Mesenteric fat pad (tissue), 1 donor: ENCODE measurements around the gene CACNA1H. TPM values are rescaled to one million over a fixed set of nuclear protein-coding genes. Genes with fewer than 3 reads are reported as not detected.
A peak's percentile ranks its signal among the peaks of the same experiment; 100 is the strongest.

Source experiments
- DNase-seq: peaks from one replicate; pipeline ENCODE4 v3.0.0-alpha.2; 2020; ENCODE audit warnings: low spot score
- total RNA-seq: library from RNA; stranded (reverse); fragmentation: NEBNext Ultra II Directional; extraction: Animal tissue kit (Norgen Biotek cat#: 25700); gene quantifications from one replicate; pipeline ENCODE4 v1.2.1, GENCODE V29; 2021
- donor health status: DM: yes; HTN: yes; CAD: no.

Gene CACNA1H
- total RNA-seq, 1 donor from 2014 or later: 2.6 TPM

DNA sequence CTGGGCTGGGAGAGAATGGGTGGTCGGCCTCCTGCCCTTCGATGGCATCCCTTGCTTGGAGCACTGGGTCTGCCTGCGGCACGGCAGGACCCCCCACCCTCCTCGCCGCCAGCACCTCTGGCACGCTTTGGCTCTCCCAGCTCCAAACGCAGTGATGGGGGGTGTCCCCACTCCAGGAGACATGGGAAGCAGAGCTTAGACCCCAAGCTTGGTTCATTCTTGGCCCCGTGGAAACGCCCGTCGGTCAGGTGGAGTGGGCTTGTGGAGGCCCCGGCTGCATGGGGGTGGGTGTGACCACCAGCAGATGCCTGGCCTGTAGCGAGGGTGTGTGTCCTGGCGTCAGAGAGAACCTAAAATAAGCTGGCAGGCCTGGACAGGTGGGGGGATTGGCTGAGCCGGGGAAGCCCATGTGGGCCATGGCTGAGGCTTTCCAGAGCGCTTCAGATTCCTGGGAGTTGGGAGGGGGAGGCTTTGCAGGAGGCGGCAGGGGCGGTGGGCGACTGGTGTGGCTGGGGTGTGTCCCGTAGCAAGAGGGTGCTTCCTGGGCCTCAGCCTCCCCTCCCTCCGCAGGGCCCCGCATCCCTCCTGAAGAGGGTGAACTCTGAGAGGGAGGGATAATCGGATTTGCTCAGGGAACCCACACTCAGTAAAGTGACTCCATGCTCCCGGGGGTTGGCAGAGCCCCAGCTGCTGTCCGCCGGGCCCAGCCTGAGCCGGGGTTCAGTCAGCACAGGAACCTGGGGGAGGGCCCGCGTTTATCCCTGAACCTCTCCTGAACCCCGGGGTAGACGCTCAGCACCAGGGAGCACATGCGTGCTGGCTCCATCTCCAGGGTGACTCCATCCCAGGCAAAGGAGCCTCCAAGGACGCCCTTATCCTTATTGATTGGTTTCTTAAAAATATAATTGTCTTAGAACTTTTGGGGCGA lies 3.4 kb downstream of the CACNA1H start:
- no peak for DNase-seq

GRCh38 chr16:1156983-1157638 lies 4.2 kb downstream of the CACNA1H start:
- DNase-seq: no peak

- DNase-seq: no peak
Observed at GRCh38 chr16:1157639-1158455, 4.9 kb downstream of the CACNA1H start.

DNA sequence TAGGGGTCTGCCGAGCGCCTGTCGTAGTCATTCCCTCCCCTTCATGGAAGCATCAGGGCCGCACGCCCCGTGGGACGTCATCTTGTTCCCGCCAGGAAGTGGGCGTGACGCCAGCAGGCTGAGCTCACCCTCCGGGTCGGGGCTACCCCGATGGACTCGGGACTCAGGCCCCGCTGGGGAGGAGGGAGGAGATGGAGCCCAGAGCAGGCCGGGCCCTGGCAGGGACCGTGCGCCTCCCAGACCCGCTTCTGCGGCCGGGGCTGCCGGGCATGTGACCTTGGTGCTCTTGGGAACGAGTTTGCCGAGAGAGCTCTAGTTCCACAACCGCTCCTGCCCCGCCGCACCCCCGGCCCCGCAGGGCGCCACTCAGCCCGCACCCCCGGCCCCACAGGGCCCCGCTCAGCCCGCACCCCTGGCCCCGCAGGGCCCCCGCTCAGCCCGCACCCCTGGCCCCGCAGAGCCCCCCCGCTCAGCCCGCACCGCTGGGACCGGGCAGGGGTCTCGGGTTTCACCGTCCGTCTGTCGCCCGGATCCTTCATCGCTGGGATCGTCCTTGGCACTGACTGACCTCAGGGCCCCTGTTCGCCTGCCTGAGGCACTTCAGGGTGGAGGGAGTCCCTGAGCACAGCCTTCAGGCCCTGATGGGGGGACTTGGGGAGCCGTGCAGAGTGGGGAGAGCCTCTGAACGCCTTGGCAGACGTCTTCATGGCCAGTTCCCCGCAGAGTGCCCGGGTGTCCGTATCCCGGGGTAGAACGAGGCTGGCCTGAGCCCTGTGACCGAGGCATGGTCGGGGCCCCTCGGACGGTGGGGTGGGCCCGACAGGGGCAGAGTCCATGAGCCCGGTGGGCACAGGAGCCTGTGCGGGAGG lies 5.8 kb downstream of the CACNA1H start:
- peak; percentile 92 for DNase-seq

DNA sequence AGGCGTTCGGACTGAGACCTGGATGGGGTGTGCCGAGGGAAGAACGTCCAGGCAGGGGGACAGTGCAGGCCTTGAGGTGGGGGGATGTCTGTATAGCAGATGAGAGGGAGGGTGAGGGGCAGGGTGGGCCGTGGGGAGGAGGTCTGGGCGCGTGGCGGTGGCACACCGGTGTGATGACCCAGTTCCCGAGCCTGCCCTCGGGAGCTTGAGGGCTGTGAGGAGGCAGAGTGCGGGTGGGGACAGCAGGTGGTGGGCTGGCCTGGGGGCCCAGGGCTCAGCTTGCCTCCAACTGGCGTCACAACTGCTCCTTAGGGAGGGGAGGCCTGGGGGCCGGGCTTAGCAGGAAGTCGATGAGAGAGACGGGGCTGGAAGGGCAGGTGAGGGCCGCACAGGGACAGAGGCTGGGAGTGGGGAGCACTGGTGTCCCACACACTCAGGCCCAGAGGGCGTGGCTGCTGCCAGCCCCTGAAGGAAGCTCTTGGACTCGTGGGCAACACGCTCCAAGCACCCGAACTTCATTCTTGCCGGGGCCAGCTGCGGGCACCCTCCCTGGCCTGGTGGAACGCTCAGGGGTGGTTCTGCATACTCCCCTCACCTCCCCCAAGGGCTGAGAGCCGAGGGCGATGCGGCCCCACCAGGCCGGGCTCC lies 6.5 kb downstream of the CACNA1H start:
- DNase-seq: no peak

GRCh38 chr16:1159973-1160772 lies 7.3 kb downstream of the CACNA1H start:
- DNase-seq: no peak

GRCh38 chr16:1160773-1161348 lies 8.0 kb downstream of the CACNA1H start:
- no peak for DNase-seq

DNA sequence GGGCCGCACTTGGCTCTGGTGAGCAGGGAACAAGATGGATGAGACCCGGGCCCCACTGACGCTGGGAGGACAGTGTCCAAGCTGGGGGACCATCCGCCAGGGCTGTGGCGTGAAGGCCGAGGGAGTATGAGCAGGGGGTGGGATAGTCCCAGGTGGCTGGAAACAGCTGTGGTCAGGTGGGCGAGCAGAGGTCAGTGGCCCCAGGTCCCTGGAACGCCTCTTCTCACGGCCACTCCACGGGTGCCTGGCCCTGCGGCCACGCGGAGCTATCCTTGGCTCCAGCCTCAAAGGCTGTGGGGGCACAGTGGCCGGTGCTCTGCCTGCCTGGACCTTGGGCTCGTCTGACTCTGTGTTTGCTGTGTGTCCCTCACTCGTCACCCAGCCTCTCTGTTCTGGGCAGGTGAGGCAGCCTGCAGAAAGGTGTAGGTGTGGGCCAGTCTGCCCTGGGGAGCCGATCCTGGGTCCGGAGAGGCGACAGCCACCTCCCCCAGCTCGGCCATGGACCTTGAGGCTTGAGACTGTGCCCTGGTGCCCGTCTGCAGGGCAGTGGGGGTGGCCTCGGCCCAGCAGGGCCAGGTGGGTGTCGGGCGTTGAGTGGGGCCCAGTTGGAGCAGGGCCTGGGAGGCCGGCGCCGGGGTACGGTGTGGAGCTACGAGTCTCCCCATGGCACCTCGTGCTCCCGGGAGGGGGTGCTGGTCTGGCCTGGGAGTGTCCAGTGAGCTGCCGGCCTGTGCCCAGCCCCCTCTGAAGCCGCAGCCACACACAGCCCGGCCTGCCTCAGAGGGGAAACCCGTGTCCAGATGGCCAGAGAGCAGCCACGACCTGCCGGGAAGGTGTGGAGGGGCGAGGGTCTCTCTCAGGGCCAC lies 10.0 kb downstream of the CACNA1H start:
- DNase-seq: no peak

- no peak for DNase-seq
Observed at GRCh38 chr16:1163567-1164055, 10.7 kb downstream of the CACNA1H start.

DNA sequence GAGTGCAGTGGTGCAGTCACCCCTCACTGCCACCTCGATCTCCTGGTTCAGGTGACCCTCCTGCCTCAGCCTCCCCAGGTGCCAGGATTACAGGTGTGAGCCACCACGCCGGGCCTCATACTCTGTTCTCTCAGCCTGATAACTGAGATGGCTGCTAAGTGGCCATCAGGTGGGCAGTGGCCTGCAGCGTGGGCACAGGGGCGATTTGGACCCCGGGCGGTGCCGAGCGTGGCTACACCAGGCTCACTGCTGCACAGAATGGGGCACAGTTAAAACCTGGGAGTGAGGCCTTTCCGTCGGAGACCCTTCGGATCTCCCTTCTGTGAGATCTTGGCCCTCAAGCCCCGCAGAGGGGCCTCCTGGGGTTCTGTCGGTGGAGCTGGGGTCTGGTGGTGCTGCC lies 11.5 kb downstream of the CACNA1H start:
- no peak for DNase-seq

GRCh38 chr16:1164975-1165374 lies 12.1 kb downstream of the CACNA1H start:
- no peak for DNase-seq

DNA sequence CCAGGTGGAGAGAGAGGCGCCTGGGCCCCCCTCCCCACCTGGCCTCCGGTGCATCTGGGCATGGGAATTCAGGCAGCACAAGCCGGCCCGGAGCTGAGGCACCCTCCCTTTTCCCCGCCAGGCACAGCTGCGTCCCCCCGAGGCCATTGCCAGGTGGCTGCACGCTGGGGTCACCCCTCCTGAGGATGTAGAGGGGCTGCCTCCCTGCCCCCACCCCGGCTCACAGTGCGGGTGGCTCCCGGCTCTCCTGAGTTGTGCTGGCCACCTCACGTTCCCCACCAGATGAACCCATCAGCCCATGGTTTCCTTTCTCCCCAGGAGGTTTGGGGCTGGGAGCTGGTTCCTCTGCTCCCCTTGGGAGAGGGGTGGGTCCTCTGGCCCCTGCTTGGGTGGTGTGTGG lies 12.6 kb downstream of the CACNA1H start:
- DNase-seq: no peak

DNA sequence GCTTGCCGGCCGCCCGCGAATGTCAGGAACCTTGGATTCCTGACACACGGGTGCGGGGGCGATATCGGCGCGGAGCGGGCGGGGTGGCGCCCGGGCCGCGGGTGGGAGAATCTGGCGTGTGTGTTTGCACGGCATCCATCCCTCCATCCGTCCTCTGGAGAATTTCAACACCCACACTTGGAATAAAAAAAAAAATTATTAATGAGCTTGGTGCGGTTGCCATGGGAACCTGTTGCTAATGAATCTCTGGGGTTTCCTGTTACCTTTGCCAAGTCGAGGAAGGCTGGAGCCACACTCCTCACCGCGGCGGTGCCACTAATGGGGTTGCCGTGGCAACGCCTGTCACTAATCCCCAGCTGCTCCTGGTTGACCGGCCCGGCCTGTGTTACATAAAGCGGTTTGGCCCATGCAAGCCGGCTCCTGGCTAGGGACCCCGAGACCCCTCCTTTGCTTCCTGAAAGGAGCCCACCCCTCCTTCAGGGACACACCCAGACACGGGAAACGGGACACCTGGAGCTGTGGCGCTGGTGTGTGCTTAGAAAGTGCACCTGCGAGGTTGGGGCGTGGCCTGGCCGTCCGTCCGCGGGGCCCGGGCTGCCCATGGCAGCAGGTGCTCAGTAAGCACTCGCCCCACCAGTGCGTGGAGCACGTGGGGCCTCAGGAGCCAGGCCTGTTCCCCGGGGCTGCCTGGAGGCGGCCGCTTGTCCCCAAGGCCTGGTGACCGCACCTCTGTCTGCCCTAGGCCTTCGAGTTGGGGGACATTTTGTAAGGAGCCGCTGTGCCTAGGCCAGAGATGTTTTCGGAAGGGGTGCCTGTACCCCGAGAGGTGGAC lies 14.6 kb downstream of the CACNA1H start:
- DNase-seq: no peak

GRCh38 chr16:1168837-1169236 lies 15.9 kb downstream of the CACNA1H start:
- DNase-seq: no peak

DNA sequence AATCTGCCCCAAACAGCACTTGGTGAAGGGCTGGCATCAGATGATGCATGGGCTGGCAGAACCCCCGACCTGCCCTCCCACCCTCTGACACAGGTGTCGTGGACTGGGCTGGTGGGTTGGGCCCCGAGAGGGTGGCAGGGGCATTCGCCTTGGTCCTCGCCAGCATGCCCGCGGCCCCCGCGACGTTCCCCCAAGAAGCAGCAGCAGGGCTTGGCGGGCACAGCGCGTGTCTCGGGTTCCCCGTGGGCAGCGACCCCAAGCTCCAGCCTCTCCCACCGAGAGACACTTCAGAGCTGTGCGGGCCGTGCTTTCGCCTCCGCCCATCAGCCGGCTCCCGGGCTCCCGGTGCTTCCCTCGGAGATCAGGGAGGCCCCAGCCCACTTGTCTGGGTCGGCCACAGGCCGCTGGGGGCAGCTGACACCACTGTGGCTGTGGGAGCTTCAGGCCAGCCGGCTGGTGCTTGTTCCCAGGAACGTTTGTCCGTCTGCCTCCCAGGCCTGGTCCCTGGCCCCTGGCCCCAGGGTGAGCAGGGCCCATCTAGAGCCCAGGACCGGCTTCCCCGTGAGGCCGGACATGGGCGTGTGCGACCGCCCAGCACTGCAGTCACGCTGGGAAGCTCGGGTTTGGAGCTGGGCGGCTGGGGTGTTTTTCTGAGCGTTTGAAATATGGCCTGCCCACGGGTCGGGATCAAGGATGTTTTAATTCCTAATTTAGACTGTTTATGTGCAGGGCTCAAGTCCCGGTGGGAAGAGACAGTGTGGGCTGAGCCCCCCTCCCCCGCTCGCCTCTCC lies 16.6 kb downstream of the CACNA1H start:
- DNase-seq: no peak

DNA sequence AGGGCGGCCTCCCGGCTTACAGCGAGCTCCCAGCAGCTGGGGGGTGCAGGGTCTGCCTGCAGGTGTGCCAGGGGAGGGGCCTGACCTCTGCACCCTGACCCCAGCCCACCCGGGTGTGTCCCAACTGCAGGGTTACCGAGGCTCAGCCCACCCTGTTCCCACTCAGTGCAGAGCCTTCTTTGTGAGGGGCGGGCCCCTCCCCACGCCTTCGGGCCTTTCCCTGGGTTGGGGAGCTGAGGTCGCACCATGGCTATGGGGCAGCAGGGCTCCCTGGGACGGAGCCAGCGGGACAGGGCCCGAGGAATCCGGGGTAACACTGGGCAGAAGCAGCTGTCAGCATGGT lies 17.1 kb downstream of the CACNA1H start:
- DNase-seq: no peak
